ENCODE data around the gene HPCAL4. TPM values are rescaled to one million over a fixed set of nuclear protein-coding genes. Genes with fewer than 3 reads are reported as not detected.

The HPCAL4 gene
- total and polyA plus RNA-seq, 2 donors (not counting 1 experiment from before 2014, with no cell fraction given), result not detected

- H4K20me1 ChIP-seq (ENCODE audit: control insufficient read depth, extremely low read depth, insufficient read depth, low read length), result no peaks in the 10 kb centered on the region
- no peak overlapping the region for H2AFZ ChIP-seq (ENCODE audit: low read length)
- no peaks in the 10 kb centered on the region for H3K36me3 ChIP-seq (ENCODE audit: control insufficient read depth, insufficient read depth, low read length)
- no peak overlapping the region for H3K9ac ChIP-seq (ENCODE audit: insufficient read depth, low read length)
- no peaks in the 10 kb centered on the region for H3K9me3 ChIP-seq (ENCODE audit: control insufficient read depth, insufficient read depth, low read depth, low read length)
- peak; percentile 43 for TF ChIP-seq EZH2 (IDR thresholded peaks at IDR 0.05; ENCODE audit: low read length, missing control alignments)
- TF ChIP-seq CTCF (conservative IDR thresholded peaks at IDR 0.05 in 1 of 2, IDR thresholded peaks at IDR 0.05 in 1 of 2; ENCODE audit: low read depth in 1 of 2, low read length in 2 of 2), result no peak
- H3K27ac ChIP-seq (ENCODE audit: insufficient read depth, low read length), result no peak overlapping the region
- DNase-seq (ENCODE audit: low read depth in 2 of 2), result no peak
- no peak overlapping the region for H3K4me3 ChIP-seq (replicated peaks in 1 of 4; ENCODE audit: control extremely low read depth in 1 of 4, insufficient read depth in 1 of 4, low read depth in 3 of 4, low read length in 4 of 4)
- no peaks in the 10 kb centered on the region for H3K4me1 ChIP-seq (ENCODE audit: control insufficient read depth, extremely low read depth, insufficient read depth, low read length)
- H3K79me2 ChIP-seq (ENCODE audit: control insufficient read depth, insufficient read depth, low read length), result no peaks in the 10 kb centered on the region
- no peak overlapping the region for H3K4me2 ChIP-seq (ENCODE audit: extremely low read depth, insufficient read depth, low read length)
- H3K27me3 ChIP-seq (ENCODE audit: control insufficient read depth, insufficient read depth, low read length), result peaks cover 63% of the 10 kb centered on the region
Observed at GRCh38 chr1:39692152-39693074, 1.2 kb upstream of the HPCAL4 start.

- Histone ChIP-seq H3K9ac (ENCODE audit: insufficient read depth, low read length) (no peak overlapping the region), H4K20me1 (ENCODE audit: control insufficient read depth, extremely low read depth, insufficient read depth, low read length) (no peaks in the 10 kb centered on the region), H3K4me2 (ENCODE audit: extremely low read depth, insufficient read depth, low read length) (peak overlapping the region; percentile 40), H3K4me1 (ENCODE audit: control insufficient read depth, extremely low read depth, insufficient read depth, low read length) (no peaks in the 10 kb centered on the region), H3K36me3 (ENCODE audit: control insufficient read depth, insufficient read depth, low read length) (no peaks in the 10 kb centered on the region), H2AFZ (ENCODE audit: low read length) (no peak overlapping the region), H3K27me3 (ENCODE audit: control insufficient read depth, insufficient read depth, low read length) (peaks cover 63% of the 10 kb centered on the region), H3K9me3 (ENCODE audit: control insufficient read depth, insufficient read depth, low read depth, low read length) (no peaks in the 10 kb centered on the region), H3K4me3 (replicated peaks in 1 of 4; ENCODE audit: control extremely low read depth in 1 of 4, insufficient read depth in 1 of 4, low read depth in 3 of 4, low read length in 4 of 4) (no peak overlapping the region), H3K79me2 (ENCODE audit: control insufficient read depth, insufficient read depth, low read length) (no peaks in the 10 kb centered on the region), H3K27ac (ENCODE audit: insufficient read depth, low read length) (no peak overlapping the region)
- no peak for TF ChIP-seq CTCF (conservative IDR thresholded peaks at IDR 0.05 in 1 of 2, IDR thresholded peaks at IDR 0.05 in 1 of 2; ENCODE audit: low read depth in 1 of 2, low read length in 2 of 2)
- TF ChIP-seq EZH2 (IDR thresholded peaks at IDR 0.05; ENCODE audit: low read length, missing control alignments), result no peak
- DNase-seq (ENCODE audit: low read depth in 2 of 2), result no peak
Observed at GRCh38 chr1:39690794-39691382, 345 bp downstream of the HPCAL4 start.

- no peaks in the 10 kb centered on the region for H3K9me3 ChIP-seq (ENCODE audit: control insufficient read depth, insufficient read depth, low read depth, low read length)
- no peak overlapping the region for H3K4me3 ChIP-seq (replicated peaks in 1 of 4; ENCODE audit: control extremely low read depth in 1 of 4, insufficient read depth in 1 of 4, low read depth in 3 of 4, low read length in 4 of 4)
- no peaks in the 10 kb centered on the region for H3K79me2 ChIP-seq (ENCODE audit: control insufficient read depth, insufficient read depth, low read length)
- TF ChIP-seq EZH2 (IDR thresholded peaks at IDR 0.05; ENCODE audit: low read length, missing control alignments), result no peak
- TF ChIP-seq CTCF (conservative IDR thresholded peaks at IDR 0.05 in 1 of 2, IDR thresholded peaks at IDR 0.05 in 1 of 2; ENCODE audit: low read depth in 1 of 2, low read length in 2 of 2), result no peak
- no peak for DNase-seq (ENCODE audit: low read depth in 2 of 2)
- H3K27me3 ChIP-seq (ENCODE audit: control insufficient read depth, insufficient read depth, low read length), result peaks cover 63% of the 10 kb centered on the region
- H4K20me1 ChIP-seq (ENCODE audit: control insufficient read depth, extremely low read depth, insufficient read depth, low read length), result no peaks in the 10 kb centered on the region
- H3K9ac ChIP-seq (ENCODE audit: insufficient read depth, low read length), result no peak overlapping the region
- H3K4me2 ChIP-seq (ENCODE audit: extremely low read depth, insufficient read depth, low read length), result no peak overlapping the region
- H3K36me3 ChIP-seq (ENCODE audit: control insufficient read depth, insufficient read depth, low read length), result no peaks in the 10 kb centered on the region
- no peak overlapping the region for H2AFZ ChIP-seq (ENCODE audit: low read length)
- H3K27ac ChIP-seq (ENCODE audit: insufficient read depth, low read length), result no peak overlapping the region
- H3K4me1 ChIP-seq (ENCODE audit: control insufficient read depth, extremely low read depth, insufficient read depth, low read length), result no peaks in the 10 kb centered on the region
Observed at GRCh38 chr1:39690225-39690624, 1.0 kb downstream of the HPCAL4 start.
